Endometrium (tissue), 2 donors: ENCODE results near the gene STUM.
A peak's percentile ranks its signal among the peaks of the same experiment; 100 is the strongest.
"Not testable (repeated sequence)": the region's sequence is repeated elsewhere in the genome, so short reads cannot be mapped to it uniquely, and the experiment has no call there.

Experiments used
- FAIRE-seq: peaks from 2 replicates; lab custom pipeline; 2012; peaks lifted over from hg19 to GRCh38; lab: Jason Lieb, UNC
- donor health status: control.
- donor health status: control.

The STUM gene

GRCh38 chr1:226581650-226582330 is 33.2 kb downstream of the STUM start:
- FAIRE-seq: no peak

GRCh38 chr1:226582966-226583365 is 34.4 kb downstream of the STUM start:
- FAIRE-seq: no peak

- FAIRE-seq: no peak
Observed at GRCh38 chr1:226584164-226584563, 35.6 kb downstream of the STUM start.

- FAIRE-seq: no peak
Observed at GRCh38 chr1:226586116-226586515, 37.6 kb downstream of the STUM start.

DNA sequence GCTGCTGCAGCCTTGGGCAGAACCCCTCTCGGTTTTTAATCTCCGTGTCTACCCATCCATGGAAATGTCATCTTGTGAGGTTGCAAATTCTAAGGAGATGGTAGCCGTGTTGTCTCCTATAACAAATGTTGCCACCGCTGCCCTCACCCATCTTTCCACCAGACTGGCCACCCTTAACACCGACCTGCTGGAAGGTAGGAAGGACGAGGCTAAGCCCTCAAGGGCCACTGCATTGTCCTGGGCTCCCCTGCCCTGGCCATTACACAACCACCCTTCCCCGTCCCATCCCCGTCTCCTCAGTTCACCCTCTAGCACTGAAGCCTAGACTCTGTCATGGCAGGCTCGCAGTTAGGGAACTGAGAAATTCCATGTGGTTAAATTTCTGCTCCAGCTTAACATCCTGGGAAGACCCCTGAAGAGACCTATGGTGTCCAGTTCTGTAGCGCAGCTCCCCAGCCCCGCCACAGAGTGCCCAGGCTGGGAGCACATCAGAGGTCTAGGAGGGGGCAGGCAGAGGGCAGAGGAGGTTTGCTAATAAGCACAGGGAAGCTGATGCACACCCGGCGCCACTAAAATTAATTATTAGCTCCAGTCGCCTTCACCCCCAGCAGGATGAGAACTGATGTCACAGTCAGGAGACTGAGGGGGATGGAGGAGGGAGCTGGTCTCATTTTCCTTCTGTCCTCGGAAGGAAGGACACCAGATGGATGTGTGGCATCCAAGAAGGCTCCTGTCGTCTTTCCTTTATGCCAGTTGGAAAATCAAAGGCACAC is 38.3 kb downstream of the STUM start:
- FAIRE-seq: no peak

DNA sequence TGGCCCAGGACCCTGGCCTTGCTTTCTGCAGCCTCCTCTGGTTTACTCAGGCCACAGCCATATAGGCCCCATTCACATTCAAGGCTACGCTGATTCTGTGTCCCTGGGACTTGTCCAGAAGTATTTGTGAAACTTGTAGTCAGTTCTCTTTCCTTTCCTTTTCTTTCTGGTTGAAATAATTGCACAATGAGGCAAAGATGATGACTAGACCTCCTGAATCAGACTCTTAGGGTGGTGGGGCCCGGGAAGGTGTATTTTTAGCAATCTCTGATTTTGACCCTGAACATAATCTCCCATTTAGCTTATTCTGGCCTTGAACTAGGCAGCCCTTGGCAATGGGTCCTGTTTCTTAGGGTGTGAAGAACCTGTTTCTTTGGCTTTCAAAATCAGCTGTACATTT is 39.9 kb downstream of the STUM start:
- FAIRE-seq: no peak

DNA sequence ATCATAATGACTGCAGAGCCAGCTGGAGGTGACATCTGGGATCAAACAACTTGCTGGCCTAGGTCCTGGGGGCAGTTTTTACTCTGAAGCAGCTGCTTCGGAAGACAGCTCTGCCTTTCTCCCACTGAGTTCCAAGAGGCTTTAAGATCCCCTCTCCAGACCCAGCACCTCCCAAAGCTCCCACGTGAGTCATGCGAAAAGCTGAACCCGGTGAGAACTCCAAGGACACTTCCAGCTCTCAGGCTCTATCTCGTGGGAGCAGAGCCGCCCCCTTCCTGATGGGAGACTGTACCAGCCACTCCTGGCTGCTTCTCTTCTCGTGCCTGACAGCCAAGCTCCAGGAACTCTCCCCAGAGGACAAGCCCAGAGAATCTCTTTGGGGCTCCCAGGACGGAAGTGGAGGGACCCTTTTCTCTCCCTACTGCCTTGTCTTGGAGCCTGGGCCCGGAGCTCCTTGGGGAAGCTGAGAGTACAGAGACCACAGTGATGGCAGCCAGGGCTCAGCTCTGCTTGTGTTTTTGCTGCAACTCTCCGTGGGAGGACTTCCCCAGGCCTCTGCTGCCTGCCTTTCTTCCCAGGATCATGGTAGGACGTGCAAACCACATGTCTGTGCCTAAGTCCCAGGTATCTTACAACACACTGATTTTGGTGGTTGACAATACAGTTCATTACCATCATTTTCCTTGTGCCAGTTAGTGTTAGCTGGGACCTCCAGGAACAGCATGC is 40.6 kb downstream of the STUM start:
- no peak for FAIRE-seq

DNA sequence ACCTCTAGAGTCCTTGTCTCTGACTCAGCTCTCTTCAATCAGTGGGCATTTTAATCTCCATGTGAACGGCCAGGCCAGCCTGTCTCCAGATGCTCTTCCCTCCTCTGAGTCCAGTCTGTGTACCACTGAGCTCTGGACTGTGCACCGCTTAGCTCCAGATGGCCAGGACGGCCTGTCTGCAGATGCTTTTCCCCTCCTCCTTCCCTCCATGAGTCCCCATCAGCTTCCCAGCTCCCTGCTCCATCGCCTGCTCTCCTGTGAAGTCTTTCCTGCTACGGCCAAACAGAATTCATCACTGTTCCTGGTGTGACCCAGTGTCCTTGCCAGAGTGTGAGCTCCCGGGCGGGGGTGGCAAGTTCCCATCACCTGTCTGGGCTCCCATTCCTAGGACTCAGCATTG is 42.0 kb downstream of the STUM start:
- FAIRE-seq: no peak

- no peak for FAIRE-seq
Observed at GRCh38 chr1:226593541-226593940, 45.0 kb downstream of the STUM start.

- no peak for FAIRE-seq
Observed at GRCh38 chr1:226596531-226597165, 48.1 kb downstream of the STUM start.

DNA sequence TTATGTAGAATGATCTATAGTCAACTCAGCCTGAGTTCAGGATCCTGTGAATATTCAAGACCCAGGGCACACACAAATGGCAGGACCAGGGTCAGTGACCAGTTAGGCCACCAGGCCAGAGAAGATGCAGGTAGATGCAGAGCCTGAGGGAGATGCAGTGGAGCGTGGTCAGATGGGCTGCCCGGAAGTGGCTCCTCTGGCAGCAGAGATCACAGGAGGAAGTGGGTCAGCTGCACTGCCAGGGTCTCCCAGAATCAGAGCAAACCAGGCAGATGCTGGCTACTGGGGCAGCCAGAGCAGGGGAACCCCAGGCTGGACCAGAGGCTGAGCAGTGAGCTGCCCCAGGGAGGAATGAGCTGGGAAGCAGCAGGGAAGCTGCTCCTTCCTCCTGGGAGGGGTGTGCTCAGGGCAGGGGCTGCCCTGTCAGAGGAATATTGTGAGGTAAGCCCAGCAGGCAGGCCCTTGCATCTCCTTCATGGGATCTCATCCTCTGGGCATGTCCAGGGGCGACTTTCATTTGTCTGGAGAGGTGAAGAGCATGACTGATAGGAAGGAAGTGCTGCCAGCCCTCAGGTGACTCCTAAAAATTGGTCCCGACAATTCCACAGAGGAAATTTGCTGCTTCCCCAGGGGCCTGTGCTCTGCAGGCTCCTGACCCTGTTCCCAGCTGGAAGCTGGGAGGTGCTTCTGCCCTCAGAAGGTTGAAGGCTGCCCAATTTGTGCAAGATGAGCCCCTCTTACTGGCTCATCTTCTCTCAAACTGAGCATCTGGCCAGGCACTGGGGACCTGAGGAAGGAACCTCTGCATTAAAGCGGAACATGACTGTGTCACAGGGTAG is 49.3 kb downstream of the STUM start:
- FAIRE-seq: no peak

DNA sequence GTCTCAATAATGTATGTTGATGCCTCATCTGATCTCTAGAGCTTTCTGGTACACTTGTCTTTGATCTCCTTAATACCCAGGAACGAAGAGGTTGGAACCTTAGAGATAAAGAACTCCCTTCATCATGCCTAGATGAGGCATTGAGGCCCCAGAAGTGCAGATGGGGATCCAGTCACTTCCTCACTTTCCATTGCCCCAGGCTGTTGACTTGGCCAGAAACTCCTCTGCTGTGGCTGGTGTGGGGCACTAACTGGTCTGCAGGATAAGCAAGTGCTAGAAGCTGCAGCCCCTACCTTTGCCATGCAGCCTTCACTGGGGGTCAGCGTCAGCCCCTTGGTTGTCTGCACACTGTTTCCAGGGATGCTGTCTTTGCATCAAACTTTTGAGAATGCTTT is 49.9 kb downstream of the STUM start:
- FAIRE-seq: no peak

DNA sequence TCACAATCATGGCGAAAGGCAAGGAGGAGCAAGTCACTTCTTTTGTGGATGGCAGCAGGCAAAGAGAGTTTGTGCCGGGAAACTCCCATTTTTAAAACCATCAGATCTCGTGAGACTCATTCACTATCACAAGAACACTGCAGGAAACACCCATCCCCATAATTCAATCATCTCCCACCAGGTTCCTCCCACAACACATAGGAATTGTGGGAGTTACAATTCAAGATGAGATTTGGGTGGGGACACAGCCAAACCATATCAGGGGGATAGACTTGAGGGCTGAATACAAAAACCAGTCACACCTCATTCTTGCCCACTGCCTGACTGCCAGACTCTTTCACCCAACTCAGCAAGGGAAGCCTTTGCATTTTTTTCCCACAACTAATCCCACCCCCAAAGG is 50.4 kb downstream of the STUM start:
- not testable (repeated sequence) for FAIRE-seq

DNA sequence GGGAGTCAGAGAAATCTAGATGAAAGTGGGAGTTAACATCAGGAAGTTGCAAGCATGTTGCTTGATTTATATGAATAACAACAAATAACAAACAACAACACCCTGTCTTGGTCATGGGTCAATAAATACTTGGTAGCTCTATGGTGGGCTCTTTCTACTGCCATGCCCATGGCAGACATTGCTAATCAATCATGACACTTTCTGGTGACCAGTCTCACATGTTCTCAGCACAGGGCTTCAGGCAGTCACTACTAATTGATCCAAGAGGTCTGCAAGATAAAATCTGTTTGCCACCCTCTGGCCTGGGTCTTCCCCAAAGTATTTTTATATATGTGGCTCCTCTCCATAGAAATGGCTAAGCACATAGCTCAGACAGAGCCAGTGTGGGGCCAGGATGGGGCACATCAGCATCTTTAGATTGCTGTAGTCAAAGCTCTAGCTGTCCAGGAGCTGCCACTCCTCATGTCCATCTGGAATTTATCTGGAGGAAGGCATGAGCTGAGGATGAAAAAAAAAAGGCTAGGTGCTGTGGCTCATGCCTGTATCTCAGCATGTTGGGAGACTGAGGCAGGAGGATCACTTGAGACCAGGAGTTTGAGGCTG is 51.2 kb downstream of the STUM start:
- FAIRE-seq: no peak

GRCh38 chr1:226600254-226600653 is 51.7 kb downstream of the STUM start:
- FAIRE-seq: no peak

- no peak for FAIRE-seq
Observed at GRCh38 chr1:226601456-226601855, 52.9 kb downstream of the STUM start.

GRCh38 chr1:226602186-226603021 is 53.8 kb downstream of the STUM start:
- peak; percentile 95 for FAIRE-seq

GRCh38 chr1:226603022-226603857 is 54.7 kb downstream of the STUM start:
- FAIRE-seq: no peak

- no peak for FAIRE-seq
Observed at GRCh38 chr1:226603858-226604559, 55.4 kb downstream of the STUM start.
